ENCODE data around the gene SEMA4C.

SEMA4C gene

GRCh38 chr2:96881349-96882195 lies 11.7 kb upstream of the SEMA4C start:
- no peak for DNase-seq

GRCh38 chr2:96880891-96881273 lies 11.0 kb upstream of the SEMA4C start:
- no peak for DNase-seq

GRCh38 chr2:96879545-96880040 lies 9.7 kb upstream of the SEMA4C start:
- DNase-seq: no peak

GRCh38 chr2:96878796-96879544 lies 9.1 kb upstream of the SEMA4C start:
- no peak for DNase-seq

- no peak for DNase-seq
These were observed 8.3 kb upstream of the SEMA4C start for GRCh38 chr2:96878171-96878570.

- peak; percentile 60 for DNase-seq
These were observed 7.8 kb upstream of the SEMA4C start for GRCh38 chr2:96877631-96878092.

- no peak for DNase-seq
These were observed 7.2 kb upstream of the SEMA4C start for GRCh38 chr2:96877042-96877451.

GRCh38 chr2:96876269-96877041 lies 6.6 kb upstream of the SEMA4C start:
- DNase-seq: no peak

- no peak for DNase-seq
These were observed 5.8 kb upstream of the SEMA4C start for GRCh38 chr2:96875498-96876268.

GRCh38 chr2:96874198-96874831 lies 4.4 kb upstream of the SEMA4C start:
- DNase-seq: no peak

- no peak for DNase-seq
These were observed 3.8 kb upstream of the SEMA4C start for GRCh38 chr2:96873651-96874096.

- DNase-seq: no peak
These were observed 2.9 kb upstream of the SEMA4C start for GRCh38 chr2:96872591-96873349.

GRCh38 chr2:96870626-96871255 lies 861 bp upstream of the SEMA4C start:
- DNase-seq: peak; percentile 78

- no peak for DNase-seq
These were observed 529 bp downstream of the SEMA4C start for GRCh38 chr2:96869281-96869821.

- DNase-seq: peak; percentile 92
These were observed 1.2 kb downstream of the SEMA4C start for GRCh38 chr2:96868555-96869280.

GRCh38 chr2:96867756-96868554 lies 1.9 kb downstream of the SEMA4C start:
- DNase-seq: peak; percentile 47

GRCh38 chr2:96866986-96867755 lies 2.7 kb downstream of the SEMA4C start:
- DNase-seq: no peak

- no peak for DNase-seq
These were observed 3.3 kb downstream of the SEMA4C start for GRCh38 chr2:96866586-96866985.
